Neural progenitor cell (in vitro differentiated cells): ENCODE measurements around the gene PYGB.

Experiments used
- EZH2phosphoT487 ChIP-seq: fragments of 200-600 bp; sonication (generic); IDR thresholded peaks from 2 replicates; pipeline ENCODE4 v1.6.1; 2017; ENCODE audit warnings: antibody characterized with exemption
- TF ChIP-seq, protein P1 (sequence below): fragments of 200-600 bp; sonication (generic); IDR thresholded peaks from 2 replicates; pipeline ENCODE4 v1.5.1; 2017; ENCODE audit warnings: antibody characterized with exemption, mild to moderate bottlenecking

DNA sequence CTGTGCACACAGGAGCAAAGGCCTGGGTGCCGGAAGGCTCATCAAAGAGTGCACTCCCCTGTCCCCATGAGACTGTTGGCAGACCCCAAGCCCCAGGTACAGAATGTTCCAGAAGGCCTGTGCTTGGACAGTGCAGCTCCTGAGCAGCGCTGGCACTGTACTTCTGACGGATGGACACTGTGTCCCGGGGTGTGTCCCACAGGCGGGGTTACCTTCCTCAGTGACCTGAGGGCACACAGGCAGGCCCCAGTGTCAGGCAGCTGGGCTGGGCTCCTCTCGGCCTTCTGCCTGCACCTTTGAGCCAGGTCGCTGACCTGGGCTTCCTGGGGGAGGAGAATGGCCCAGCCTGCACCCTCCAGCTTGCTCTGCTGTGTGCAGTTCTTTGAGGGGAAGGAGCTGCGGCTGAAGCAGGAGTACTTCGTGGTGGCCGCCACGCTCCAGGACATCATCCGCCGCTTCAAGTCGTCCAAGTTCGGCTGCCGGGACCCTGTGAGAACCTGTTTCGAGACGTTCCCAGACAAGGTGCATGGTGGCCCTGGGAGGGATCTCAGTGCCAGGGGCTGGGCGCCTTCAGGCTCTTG lies 30.1 kb downstream of the PYGB start:
- TF ChIP-seq, protein P1, sequence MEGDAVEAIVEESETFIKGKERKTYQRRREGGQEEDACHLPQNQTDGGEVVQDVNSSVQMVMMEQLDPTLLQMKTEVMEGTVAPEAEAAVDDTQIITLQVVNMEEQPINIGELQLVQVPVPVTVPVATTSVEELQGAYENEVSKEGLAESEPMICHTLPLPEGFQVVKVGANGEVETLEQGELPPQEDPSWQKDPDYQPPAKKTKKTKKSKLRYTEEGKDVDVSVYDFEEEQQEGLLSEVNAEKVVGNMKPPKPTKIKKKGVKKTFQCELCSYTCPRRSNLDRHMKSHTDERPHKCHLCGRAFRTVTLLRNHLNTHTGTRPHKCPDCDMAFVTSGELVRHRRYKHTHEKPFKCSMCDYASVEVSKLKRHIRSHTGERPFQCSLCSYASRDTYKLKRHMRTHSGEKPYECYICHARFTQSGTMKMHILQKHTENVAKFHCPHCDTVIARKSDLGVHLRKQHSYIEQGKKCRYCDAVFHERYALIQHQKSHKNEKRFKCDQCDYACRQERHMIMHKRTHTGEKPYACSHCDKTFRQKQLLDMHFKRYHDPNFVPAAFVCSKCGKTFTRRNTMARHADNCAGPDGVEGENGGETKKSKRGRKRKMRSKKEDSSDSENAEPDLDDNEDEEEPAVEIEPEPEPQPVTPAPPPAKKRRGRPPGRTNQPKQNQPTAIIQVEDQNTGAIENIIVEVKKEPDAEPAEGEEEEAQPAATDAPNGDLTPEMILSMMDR = no peak
- TF ChIP-seq EZH2phosphoT487 = no peak
